Keratinocyte (primary cell): ENCODE data around the gene NPPA. TPM values are rescaled to one million over a fixed set of nuclear protein-coding genes. Genes with fewer than 3 reads are reported as not detected.

ENCODE experiments used
- DNase-seq: peaks from one replicate; pipeline ENCODE4 v3.0.0-alpha.2; 2011; ENCODE audit warnings: low read depth, missing footprints, low spot score
- FAIRE-seq: peaks from 2 replicates; lab custom pipeline; 2011; peaks lifted over from hg19 to GRCh38; lab: Jason Lieb, UNC
- H2AFZ ChIP-seq: 2 replicates; pipeline ENCODE4 v1.6.0; 2012; ENCODE audit warnings: low read length, control low read depth, inconsistent platforms; ENCODE audit not compliant: control insufficient read depth
- H3K27ac ChIP-seq: 2 replicates; pipeline ENCODE4 v1.5.1; 2011; ENCODE audit warnings: low read length; ENCODE audit not compliant: control insufficient read depth, insufficient read depth
- H3K27me3 ChIP-seq: 3 replicates; pipeline ENCODE4 v1.6.0; 2011; ENCODE audit warnings: low read length; ENCODE audit not compliant: control insufficient read depth, insufficient read depth; ENCODE audit errors: extremely low read depth
- H3K36me3 ChIP-seq, 2 experiments: 2 replicates in 1 of 2; 3 replicates in 1 of 2; pipeline ENCODE4 v1.5.1; 2011; ENCODE audit warnings: low read length in 2 of 2, mild to moderate bottlenecking in 1 of 2; ENCODE audit not compliant: control insufficient read depth in 2 of 2, insufficient read depth in 2 of 2; ENCODE audit errors: extremely low read depth in 1 of 2
- H3K4me1 ChIP-seq: 3 replicates; pipeline ENCODE4 v1.5.1; 2011; ENCODE audit warnings: low read length; ENCODE audit not compliant: control insufficient read depth, insufficient read depth; ENCODE audit errors: extremely low read depth
- H3K4me2 ChIP-seq: 3 replicates; pipeline ENCODE4 v1.6.0; 2011; ENCODE audit warnings: low read depth, low read length; ENCODE audit not compliant: control insufficient read depth, insufficient read depth; ENCODE audit errors: extremely low read depth
- H3K4me3 ChIP-seq, 3 experiments: fragments of 200-600 bp in 1 of 3; sonication (generic) in 1 of 3; 2 replicates in 2 of 3; 3 replicates in 1 of 3; pipeline ENCODE4 v1.5.1; 2011 to 2016; ENCODE audit warnings: low read length in 3 of 3, mild to moderate bottlenecking in 3 of 3, control low read depth in 2 of 3, inconsistent platforms in 1 of 3, low read depth in 1 of 3, mixed read lengths in 1 of 3, mixed run types in 1 of 3, moderate library complexity in 1 of 3; ENCODE audit not compliant: control insufficient read depth in 2 of 3, insufficient read depth in 2 of 3; ENCODE audit errors: extremely low read depth in 1 of 3
- H3K79me2 ChIP-seq: 2 replicates; pipeline ENCODE4 v1.6.0; 2012; ENCODE audit warnings: low read length; ENCODE audit not compliant: control insufficient read depth, insufficient read depth
- H3K9ac ChIP-seq: 3 replicates; pipeline ENCODE4 v1.6.0; 2011; ENCODE audit warnings: low read length; ENCODE audit not compliant: control insufficient read depth, insufficient read depth; ENCODE audit errors: extremely low read depth
- H3K9me1 ChIP-seq: 3 replicates; pipeline ENCODE4 v1.6.0; 2011; ENCODE audit warnings: low read length; ENCODE audit not compliant: control insufficient read depth, insufficient read depth; ENCODE audit errors: extremely low read depth
- H3K9me3 ChIP-seq: 2 replicates; pipeline ENCODE4 v1.5.1; 2012; ENCODE audit warnings: low read depth, low read length; ENCODE audit not compliant: control insufficient read depth
- H4K20me1 ChIP-seq: 3 replicates; pipeline ENCODE4 v1.6.0; 2011; ENCODE audit warnings: low read length; ENCODE audit not compliant: control insufficient read depth, insufficient read depth; ENCODE audit errors: extremely low read depth
- CTCF ChIP-seq, 3 experiments: IDR thresholded peaks in 1 of 3; conservative IDR thresholded peaks in 1 of 3; optimal IDR thresholded peaks in 1 of 3; 2 replicates in 2 of 3; 3 replicates in 1 of 3; pipeline versions ENCODE3 to v1.5.1; 2011; ENCODE audit warnings: low read length in 3 of 3, mild to moderate bottlenecking in 3 of 3, moderate library complexity in 2 of 3, control low read depth in 1 of 3, inconsistent platforms in 1 of 3; ENCODE audit not compliant: insufficient read depth in 2 of 3; ENCODE audit errors: extremely low read depth in 1 of 3
- EZH2 ChIP-seq: IDR thresholded peaks from one replicate; pipeline ENCODE4 v1.6.1; 2012; ENCODE audit warnings: inconsistent platforms, mild to moderate bottlenecking, low read length, moderate library complexity
- dilution Hi-C: fragments of 300-500 bp; cut with MboI; formaldehyde crosslinking; loops from one replicate; pipeline ENCODE4 v1.7.0; 2020; ENCODE audit warnings: low sequenced_read_pairs; ENCODE audit not compliant: extremely low pct_ligation_motif_present
- polyA plus RNA-seq, 5 experiments: library from polyadenylated mRNA; depleted of rRNA in 3 of 5; stranded (reverse) in 3 of 5; stranded (forward) in 1 of 5; unstranded in 1 of 5; fragments of >200 nt; gene quantifications; 1 replicate in 1 of 5; 2 replicates in 3 of 5; 3 replicates in 1 of 5; pipeline versions ENCODE4 v1.2.1 to v1.2.3, GENCODE V29; 2011 to 2012; ENCODE audit warnings: missing spikeins in 2 of 5, low read depth in 1 of 5, low replicate concordance in 1 of 5

NPPA gene
- polyA plus RNA-seq, 1 donor (not counting 4 experiments of a cell fraction or from before 2014, with no cell fraction given) = not detected

- peaks cover 49% of the 10 kb centered on the region for H3K4me1 ChIP-seq
- TF ChIP-seq CTCF (optimal IDR thresholded peaks at IDR 0.05 in 1 of 3, IDR thresholded peaks at IDR 0.05 in 1 of 3, conservative IDR thresholded peaks at IDR 0.05 in 1 of 3; ENCODE audit: extremely low read depth in 1 of 3, insufficient read depth in 2 of 3, low read length in 3 of 3) (no peak), EZH2 (no peak)
- DNase-seq = no peak
- no peaks in the 10 kb centered on the region for H3K27me3 ChIP-seq
- peaks cover 9 to 14% of the 10 kb centered on the region in 2 experiments for H3K36me3 ChIP-seq
- peak overlapping the region; percentile 91 for H3K4me2 ChIP-seq
- H3K9ac ChIP-seq = peak overlapping the region; percentile 88
- no peak for FAIRE-seq
- peak overlapping the region; percentile 65 to 98 (median 68) for H3K4me3 ChIP-seq
- peak overlapping the region; percentile 91 for H2AFZ ChIP-seq
- H3K9me3 ChIP-seq = no peaks in the 10 kb centered on the region
- peak overlapping the region; percentile 94 for H3K27ac ChIP-seq
- H3K79me2 ChIP-seq = peaks cover 45% of the 10 kb centered on the region
- H3K9me1 ChIP-seq = no peaks in the 10 kb centered on the region
- dilution Hi-C loops = no loop called here
- H4K20me1 ChIP-seq = no peaks in the 10 kb centered on the region
Observed at GRCh38 chr1:11806307-11806936, 41.2 kb downstream of the NPPA start.

DNA sequence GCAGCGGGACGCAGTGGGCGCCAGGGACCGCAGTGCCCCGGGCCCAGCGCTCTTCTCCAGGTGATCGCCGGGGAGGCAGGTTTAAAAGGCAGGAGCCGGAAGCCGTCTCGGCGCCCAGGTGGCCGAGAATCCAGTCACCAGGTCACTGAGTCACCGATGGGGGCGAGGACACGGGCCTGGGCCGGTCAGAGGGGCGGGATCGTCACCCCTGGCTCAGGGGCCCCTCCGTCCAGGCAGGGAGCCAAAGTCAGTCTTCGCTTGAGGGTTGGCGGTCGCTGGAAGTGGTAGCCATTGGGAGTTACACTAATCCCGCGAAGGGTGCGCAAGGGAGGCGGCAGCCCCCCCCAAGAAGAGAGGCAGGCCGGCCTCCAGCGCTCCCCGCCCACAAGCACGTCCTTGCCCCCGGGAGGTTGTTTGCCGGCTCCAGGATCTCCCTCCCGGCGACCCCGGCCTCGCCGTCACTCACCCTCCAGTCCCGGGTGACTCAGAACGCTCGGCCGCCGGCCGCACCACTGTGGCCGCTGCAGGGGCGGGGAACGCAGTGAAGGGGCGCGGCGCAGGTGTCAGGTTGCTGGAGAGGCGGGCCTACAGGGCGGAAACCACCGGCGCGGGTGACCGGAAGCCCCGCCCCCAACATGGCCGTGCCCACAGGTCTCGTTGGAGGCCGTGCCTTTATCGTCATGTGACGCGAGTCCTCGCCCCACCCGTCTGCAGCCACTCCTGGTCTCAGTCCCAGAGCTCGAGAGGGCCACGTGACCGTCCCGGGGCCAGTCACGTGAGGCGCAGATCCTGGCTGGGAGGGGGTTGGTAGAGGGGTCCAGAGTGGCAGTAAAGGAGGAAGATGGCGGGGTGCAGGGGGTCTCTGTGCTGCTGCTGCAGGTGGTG is 41.9 kb downstream of the NPPA start, which contains the start of the genes CLCN6 and MTHFR:
CLCN6 (plus strand) TSS at position 770 of the 885 bp plus-strand sequence; CDS start at position 842, 72 bp downstream.
MTHFR (minus strand) TSS at position 543 of the 885 bp plus-strand sequence. CDS start 2,848 bp downstream, outside the sequence.
- TF ChIP-seq EZH2 = no peak
- no peak for TF ChIP-seq CTCF (optimal IDR thresholded peaks at IDR 0.05 in 1 of 3, IDR thresholded peaks at IDR 0.05 in 1 of 3, conservative IDR thresholded peaks at IDR 0.05 in 1 of 3; ENCODE audit: extremely low read depth in 1 of 3, insufficient read depth in 2 of 3, low read length in 3 of 3)
- peak within 1 kb of the TSS; percentile 65 to 98 (median 84) for H3K4me3 ChIP-seq

More for the DNA sequence above, 41.9 kb downstream of the NPPA start, which contains the start of the genes CLCN6 and MTHFR:
- Histone ChIP-seq H3K36me3 (peaks cover 9 to 20% of the 10 kb centered on the region in 2 experiments), H3K9ac (peak within 1 kb of the TSS; percentile 97), H3K9me1 (no peaks in the 10 kb centered on the region), H3K27ac (peak within 1 kb of the TSS; percentile 94), H3K4me1 (peaks cover 49% of the 10 kb centered on the region), H3K27me3 (no peaks in the 10 kb centered on the region), H4K20me1 (no peaks in the 10 kb centered on the region), H3K9me3 (no peaks in the 10 kb centered on the region), H3K4me2 (peak within 1 kb of the TSS; percentile 100), H3K79me2 (peaks cover 40% of the 10 kb centered on the region), H2AFZ (peak within 1 kb of the TSS; percentile 91)
- DNase-seq (peak; percentile 95), FAIRE-seq (peak; percentile 72)
- dilution Hi-C loops = no loop called here
